GM18508 (cell line): ENCODE data around the gene AGXT.

Experiments
- ATAC-seq: cut with Tn5 transposase; IDR thresholded peaks from one replicate; pipeline ENCODE4 v1.9.1; 2021; ENCODE audit warnings: moderate number of reproducible peaks; ENCODE audit not compliant: insufficient read depth, unreplicated experiment

The AGXT gene

DNA sequence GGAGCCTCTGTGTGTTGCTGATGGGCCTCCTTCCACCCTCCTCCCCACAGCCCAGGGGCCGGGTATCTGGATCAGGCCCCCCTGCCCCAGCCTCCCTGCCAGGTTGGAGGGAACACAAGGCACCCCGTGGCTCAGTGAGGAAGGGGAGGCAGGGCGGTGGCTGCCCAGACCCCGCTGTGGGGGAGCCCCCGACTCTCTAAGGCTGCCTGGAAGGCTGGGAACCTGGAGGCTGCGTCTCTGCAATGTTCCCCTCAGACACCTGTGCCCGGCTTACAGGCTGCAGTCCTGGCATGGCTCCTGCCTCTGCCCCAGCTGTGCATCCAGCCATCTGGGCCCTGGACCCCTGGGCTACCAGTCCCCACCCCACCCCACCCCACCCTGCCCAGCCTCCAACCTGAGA, 27.8 kb downstream of the AGXT start:
- ATAC-seq, result no peak

DNA sequence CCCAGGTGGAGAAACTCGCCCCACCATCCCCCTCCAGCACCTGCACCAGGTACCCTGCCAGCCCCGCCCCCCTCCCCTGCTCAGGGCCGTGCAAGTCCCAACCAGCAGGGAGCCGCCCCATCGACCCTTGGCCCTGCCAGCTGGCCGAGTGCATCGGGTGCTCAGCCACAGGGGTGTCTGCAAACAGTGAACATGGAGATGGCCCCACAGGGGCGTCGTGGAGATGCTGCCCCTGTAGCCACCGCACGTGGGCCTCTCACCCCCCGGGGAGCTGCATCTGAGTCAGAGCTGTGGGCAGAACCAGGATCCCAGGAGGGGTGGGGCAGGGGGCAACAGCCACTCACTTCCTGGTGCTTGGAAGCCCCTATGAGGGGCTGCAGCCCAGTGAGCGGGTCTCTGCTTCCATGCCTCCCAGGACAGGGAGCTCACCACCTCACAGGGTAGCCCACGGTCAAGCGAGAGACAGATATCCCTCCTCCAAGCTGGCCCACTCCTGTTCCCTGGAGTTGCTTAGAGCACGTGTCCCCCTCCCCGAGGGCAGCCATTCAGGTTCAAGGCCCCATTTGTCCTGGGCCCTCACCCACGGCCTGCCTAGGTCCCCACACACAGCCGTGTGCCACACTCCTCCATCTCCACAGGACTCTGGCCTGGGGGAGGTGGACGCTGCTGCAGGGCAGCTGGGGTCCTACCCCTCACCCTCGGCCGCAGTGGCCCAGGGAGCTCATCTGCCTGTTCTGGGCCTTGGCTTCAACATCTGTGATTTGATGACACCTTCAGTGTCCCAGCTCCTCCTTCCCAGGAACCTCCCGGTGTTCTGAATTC, 28.5 kb downstream of the AGXT start:
- ATAC-seq, result no peak

DNA sequence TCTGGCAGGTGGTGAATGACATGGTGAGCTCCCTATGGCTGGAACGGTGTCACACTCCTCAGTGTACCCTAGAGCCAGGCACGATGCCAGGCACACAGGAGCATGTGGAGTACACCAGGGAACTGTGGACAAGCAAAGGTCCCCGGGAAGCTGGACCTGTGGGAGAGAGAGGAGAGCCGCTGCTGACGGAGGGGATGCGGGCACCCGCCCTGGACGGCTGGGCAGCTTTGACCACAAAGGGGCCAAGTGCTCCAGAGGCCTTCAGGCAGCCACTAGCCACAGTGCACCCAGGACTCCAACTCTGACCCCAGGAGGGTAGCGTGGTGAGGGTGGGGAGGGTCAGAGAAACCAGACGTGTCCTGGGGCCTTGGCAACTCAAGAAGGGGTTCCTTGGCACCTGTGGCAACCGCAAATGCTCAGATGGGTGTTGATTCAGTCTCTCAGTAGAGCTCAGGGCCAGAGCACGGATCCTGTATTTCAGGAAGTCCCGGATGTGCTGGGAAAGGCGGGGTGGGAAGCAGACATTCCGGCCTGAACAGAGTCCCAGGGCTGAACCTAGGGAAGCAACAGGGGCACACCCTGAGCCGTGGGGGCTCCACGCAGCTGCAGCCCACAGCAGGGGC, 29.6 kb downstream of the AGXT start:
- no peak for ATAC-seq

DNA sequence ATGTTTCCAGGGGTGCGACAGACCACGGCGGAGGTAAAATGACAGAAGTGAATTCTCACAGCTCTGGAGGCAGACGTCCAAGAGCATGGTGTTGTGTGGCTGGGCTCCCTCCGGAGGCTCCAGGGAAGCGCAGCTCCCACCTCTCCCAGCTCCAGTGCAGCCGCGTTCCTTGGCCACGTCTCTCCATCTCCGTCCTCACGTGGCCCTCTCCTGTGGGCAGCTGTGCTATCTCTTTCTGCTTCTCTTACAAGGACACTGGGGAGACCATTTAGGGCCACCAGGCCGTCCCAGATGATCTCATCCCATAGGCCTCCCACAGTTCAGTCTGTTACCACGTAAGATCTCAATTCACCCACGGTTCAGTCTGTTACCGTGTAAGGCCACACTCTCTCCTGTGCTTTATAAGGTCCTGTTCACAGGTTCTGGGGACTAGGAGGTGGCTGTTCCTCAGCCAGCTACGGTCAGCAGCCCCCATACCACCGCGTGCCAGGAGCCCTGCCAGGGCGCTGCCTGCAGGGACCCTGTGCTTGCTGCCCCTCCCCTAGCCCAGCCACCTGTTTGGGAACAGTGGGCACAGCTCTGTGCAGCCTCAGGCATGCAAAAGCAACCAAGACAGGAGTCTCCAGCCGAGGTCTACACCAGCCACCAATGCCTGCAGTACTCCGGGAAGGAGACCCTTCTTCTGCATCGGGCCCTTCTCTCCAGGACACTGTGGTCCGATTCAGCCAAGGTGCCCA, 30.3 kb downstream of the AGXT start:
- no peak for ATAC-seq

DNA sequence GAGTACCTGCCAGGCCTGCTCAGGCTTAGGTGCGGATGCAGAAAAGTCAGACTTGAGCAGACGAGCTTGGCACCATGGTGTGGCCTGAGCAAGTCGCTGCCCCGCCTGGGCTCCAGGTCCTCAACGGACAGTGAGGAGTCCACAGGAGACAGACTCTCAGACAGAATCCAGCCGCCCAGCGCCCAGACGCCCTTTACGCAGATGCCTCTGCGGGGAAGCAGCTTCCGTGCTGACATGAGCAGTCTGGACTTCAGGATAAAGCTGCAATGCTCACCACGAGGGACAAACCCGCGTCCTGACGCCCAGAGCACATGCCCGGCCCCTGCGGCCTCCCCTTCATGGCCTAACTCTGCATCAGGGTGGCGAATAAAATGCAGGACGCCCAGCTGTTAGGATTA, 30.8 kb downstream of the AGXT start:
- ATAC-seq, result no peak

DNA sequence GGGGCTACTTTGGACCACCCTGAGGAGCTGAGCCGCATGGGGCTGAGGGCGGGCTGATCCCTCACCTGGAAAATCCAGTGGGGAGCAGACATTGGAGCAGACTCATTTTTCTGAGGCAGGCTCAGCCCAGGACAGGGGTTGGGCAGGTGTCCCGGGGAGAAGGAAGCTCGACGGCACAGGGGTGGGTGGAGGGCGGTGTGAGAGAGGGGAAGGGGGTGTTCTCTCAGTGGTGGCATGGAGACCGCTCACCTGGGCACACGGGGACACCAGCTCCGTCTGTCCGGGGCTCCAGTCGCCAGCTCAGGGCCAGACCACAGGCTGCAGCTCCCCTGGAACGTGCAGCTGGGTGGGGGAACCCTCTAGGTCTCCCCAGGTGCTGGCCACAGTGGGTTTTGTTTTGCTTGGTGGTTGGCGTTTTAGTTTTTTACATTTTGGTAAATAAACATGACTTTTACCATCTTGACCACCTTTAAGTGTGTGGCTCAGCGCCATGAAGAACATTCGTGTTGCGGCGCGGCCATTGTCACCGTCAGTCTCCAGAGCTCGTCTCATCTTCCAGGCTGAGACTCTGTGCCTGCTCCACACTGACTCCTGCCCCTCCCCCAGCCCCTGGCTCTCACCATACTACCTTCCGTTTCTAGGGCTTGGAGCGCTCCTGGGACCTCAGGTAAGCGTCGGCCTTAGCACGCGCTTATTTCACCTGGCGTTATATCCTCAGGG, 31.7 kb downstream of the AGXT start:
- no peak for ATAC-seq

DNA sequence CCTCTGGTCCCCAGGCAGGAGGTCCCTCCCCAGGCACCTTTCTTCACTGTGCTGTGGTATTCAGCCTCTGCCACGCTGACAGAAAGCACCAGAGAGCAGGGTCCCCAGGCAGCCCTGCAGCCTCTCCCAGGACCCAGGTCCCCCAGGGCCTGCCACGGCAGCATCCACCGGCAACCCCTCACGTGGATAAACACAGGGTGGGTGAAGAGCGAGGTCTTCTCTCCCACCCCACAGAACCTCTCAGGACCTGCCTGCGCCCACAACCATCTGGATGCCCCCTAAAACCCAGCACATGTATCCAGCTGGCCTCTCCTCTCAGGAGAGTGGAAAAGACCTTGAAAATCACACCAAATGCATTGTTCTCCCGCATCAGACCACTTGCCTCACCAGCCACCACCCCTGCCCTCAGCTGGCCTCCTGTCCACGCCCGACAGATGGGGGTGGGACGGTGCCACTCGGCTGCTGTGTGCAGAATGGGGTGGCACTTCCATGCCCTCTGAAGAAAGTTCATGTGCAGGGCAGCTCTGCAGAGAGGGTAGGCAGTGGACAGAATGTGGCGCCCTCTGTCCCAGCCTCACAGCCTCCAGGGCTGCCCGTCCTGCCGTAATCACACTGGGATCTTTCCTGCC, 33.5 kb downstream of the AGXT start:
- no peak for ATAC-seq

DNA sequence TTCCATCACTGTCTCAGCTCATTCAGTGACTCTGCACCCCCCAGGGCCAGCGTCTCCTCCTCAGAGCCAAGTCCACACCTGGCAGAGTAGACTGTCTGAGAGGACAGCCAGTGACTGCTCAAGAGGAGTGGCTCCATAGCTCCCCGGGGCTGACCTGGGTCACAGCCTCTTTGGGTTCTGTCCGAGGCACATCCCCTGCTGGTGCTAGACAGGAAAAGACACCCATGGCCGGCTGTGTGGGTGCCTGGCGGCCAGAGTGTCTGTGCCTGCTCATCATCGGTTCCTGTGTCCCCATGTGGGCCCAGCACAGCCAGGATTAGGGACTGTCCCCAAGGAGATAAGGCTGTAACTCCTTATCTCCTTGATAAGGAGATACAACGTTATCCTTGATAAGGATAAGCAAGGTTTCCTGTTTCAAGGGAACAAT, 34.0 kb downstream of the AGXT start:
- no peak for ATAC-seq

DNA sequence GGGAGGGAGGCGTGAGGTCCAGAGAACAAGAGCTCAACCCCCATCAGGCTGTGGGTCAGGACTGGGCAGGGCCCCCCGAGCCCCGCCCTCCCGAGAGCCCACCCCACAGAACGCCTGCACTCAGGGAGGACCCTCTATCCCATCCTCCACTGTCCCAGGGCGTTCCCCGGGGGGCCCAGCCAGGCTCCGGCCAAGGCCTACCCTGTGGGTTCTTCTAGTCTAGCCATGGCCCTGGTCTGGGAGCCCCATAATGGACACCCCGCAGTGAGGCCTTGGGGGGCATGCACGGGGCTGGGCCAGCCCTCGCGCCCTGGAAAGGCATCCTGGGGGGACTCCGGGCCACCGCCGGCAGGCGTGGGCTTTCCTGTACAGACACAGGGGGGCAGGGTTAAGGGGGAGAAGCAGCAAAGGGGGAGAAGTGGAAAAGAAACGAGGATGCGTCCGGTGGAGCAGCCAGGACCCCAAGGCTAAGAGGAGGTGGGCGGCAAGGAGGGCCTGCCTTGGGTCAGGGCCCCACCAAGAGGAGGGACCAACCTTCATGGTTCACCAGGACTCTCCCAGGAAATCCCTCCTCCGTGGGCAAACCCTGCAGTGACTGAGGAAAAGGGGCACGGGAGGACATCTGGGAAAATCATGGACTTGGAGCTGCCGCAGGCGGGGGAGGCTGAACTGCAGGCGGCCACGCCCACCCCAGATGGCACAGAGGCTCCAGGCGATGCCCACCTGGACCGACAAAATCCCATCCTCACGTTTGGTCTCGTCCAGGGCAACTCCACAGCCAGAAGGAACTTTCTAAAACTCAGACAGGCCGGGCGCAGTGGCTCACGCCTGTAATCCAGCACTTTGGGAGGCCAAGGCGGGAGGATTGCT, 34.8 kb downstream of the AGXT start:
- ATAC-seq, result no peak

DNA sequence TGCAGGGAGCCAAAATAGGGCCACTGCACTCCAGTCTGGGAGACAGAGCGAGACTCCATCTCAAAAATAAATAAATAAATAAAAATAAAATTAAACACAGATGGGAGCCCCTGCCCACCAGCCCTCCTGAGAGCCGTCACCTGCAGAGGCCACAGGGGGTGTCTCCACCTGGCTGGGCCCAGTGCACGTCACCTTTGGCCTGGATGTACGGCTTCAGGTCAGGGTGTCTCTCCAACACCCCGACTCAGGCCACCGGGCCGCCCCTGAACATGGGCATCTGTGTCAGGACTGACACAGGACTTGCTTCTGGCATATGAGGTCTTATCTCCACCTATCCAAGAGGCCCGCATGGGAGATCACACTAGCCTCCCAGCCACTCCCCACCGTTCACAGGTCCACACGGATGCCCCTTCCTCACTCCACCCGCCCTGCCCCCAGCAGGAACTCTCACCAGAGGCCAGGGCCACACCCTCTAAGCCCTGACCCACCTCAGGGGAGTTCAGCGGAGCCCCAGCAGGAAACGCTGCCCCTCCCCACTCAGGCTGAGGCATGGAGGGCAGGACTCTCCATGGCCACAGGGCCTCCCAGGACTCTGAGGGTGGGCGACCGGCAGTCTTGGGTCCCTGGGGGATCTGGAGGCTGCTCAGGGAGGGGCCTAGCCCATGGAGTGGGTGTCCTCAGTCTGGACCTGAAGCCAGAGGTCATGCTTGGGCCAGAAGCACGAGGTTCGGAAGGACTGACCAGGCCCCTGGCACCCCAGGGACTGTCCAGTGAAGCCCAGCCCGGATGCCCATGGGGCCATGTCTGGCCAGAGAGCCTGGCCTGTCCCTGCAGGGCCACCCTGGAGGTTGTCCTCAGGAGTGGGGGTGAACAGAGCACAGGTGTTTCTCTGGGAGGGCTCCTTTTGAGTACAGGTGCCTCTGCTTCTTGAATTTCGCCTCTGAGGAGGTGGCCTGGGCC, 35.9 kb downstream of the AGXT start:
- no peak for ATAC-seq

DNA sequence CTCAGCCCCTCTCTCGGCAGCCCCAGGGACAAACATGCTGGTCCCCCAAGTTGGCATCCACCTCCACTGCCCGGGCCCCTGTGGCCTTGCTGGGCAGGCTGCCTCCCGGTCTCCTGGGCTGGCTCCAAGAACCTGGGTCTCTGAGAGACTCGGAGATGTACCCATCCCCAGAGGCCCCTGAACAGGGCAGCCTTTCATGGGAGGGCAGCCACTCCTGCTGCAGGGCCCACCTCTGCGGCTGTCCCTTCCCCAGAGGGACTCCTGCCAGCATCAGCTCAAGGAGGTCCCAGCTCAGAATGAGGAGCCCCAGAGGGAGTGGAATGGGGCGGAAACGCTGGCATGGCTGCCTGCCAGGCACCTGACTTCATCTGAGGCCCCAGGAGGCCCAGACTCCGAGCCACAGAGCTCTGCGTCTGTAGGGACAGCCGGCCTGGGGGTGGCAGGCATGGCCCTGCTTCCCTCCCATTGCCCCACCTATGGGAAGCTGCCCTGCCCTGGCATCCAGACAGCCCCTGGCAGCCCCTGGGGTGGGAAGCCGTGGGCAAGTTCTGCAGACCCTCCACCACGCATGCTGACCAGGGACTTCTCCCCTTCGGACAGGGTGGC, 36.7 kb downstream of the AGXT start:
- ATAC-seq, result no peak

DNA sequence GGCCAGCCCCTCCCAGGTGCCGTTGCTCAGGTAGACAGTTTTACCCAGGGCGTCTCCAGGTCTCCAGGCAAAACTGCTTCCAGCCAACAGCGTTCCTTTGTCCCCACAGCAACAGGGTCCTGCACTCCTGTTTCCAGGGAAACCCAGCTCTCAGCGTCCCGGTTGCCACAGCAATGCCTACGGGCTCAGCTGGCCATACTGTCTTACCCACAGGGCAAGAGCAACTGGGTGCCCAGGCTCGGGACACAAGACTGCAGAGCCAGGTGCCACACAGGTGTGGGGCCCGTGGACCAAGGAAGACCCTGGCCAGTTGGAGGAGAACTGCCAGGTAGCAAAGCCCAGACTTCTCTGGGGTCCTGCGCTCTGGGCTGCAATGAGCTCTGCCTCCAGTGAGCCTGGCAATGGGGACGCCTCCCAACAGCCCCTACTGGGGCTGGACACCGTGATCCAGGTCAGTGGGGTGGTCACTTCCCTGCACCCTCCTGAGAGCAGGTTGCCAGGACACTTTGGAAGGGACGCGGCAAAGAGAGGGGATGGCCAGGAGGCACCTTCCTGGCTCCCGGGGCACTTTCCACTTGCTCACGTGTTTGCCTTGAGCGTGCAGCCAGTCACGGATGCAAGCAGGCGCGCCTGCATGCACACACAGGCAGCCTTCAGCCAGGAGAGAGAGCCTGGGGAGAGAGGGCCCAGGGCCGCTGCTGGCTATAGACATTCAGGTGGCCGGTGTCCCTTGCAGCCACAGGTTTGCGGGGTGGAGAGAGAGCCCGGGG, 37.7 kb downstream of the AGXT start, which contains the start of gene CROCC2:
CROCC2 (plus strand) TSS at position 196 of the 770 bp plus-strand sequence; CDS start at position 374, 178 bp downstream.
- no peak for ATAC-seq

DNA sequence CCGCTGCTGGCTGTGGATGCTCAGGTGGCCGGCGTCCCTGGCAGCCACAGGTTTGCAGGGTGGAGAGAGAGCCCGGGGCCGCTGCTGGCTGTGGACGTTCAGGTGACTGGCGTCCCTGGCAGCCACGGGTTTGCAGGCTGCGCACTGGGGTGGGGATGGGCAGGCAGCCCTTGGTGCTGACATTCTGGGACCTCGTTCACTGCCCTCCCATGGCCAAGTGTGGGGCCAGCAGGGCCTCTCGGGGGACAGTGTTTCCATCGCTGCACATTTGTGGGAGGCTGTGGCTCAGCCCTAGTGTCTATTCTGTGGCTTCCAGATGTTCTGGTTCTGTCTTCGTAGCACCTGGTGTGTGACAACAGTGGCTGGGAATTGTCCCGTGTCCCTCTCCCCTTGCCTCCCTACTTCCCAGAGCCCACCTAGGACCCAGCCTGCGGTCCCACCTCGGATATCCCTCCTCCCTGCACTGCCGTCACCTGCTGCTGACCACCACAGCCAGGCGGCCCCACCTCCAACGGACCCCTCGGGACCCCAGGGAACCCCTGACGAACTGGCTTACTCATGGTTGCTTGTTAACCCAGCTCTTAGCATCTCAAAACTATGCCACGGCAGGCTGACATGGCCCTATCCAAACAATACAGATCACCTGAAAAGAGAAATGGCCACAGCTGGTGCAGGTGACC, 38.4 kb downstream of the AGXT start:
- ATAC-seq, result no peak

DNA sequence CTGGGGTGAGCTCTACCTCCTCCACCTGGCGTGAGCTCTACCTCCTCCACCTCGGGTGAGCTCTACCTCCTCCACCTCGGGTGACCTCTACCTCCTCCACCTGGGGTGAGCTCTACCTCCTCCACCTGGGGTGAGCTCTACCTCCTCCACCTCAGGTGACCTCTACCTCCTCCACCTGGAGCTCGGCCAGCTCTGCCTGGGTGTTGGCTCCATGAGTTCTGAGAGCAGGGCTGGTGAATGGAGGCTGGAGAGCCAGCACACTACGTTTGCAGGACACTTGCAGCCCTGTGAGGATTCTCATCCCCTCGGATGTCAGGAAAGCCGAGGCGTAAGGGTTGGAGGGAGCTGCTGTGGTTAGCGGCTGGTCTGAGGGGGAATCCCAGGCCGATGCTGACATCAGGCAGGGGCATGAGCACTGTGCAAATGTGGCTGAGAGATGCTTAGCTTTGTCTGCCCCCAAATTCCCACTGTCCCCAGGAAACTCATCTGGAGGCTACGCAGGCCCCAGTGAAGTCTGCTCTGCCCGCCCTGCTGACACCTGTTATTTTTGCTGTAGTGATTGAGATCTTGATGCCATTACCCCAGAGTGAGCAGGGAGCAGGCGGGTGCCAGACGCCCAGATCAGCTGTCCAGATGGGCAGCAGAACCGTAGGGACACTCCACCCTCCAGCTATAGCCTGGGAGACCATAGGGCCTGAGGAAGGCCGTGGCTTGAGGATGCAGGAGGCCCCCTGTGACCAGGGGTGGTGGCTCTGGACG, 40.8 kb downstream of the AGXT start:
- no peak for ATAC-seq

DNA sequence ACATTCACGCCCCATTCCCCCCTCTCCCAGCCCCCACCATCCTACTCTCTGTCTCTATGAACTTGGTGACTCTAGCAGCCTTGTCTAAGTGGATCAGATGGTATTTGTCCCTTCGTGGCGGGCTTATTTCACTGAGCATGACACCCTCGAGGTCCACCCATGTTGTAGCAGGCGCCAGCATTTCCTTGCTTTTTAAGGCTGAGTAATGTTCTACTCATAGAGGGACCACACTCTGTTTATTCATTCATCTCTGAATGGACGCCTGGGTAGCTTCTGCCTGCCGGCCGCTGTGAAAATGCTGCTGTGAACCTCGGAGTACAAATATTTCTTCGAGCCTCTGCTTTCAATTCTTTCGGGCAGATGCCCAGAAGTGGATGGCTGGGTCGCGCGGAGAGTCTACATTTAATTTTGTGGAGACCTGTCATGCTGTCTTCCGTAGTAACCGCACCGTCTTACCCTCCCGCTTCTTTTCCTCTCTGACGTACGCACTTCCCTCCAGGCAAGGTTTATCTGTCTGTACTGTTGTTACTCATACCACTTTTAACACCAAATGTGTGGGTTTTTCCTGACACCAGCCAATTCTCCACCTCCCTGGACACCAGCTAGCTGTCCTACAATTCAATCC, 43.1 kb downstream of the AGXT start:
- ATAC-seq, result no peak
